B cell (primary cell): ENCODE data around the gene NPAS1. TPM values are rescaled to one million over a fixed set of nuclear protein-coding genes. Genes with fewer than 3 reads are reported as not detected.

Source experiments
- ATAC-seq: fragments of 200-7000 bp; cut with Tn5 transposase; one replicate; pipeline ENCODE4 v1.10.0; 2021; ENCODE audit warnings: low read depth, mild to moderate bottlenecking, moderate number of reproducible peaks, moderate library complexity
- CTCF ChIA-PET: fragments of 350-600 bp; sonication (Branson Sonifier 250); formaldehyde crosslinking; loops from one replicate; lab custom pipeline; 2021; ENCODE audit warnings: antibody characterized with exemption, inconsistent platforms; lab: Charles Lee
- POLR2A ChIA-PET: fragments of 350-600 bp; sonication (Branson Sonifier 250); formaldehyde crosslinking; loops from one replicate; lab custom pipeline; 2021; ENCODE audit warnings: antibody characterized with exemption; lab: Charles Lee
- DNase-seq: peaks from one replicate; pipeline ENCODE4 v3.0.0; 2013
- H2AFZ ChIP-seq: 2 replicates; pipeline ENCODE4 v1.6.1; 2012; ENCODE audit warnings: mild to moderate bottlenecking, low read depth, low read length; ENCODE audit not compliant: insufficient read depth, poor library complexity, severe bottlenecking
- H3K27ac ChIP-seq, 2 donors: 1 replicate in 1 of 2; 2 replicates in 1 of 2; pipeline ENCODE4 v1.5.1; 2012 to 2013; ENCODE audit warnings: low read length in 2 of 2, mild to moderate bottlenecking in 2 of 2, moderate library complexity in 1 of 2
- H3K27me3 ChIP-seq, 4 experiments: fragments of 200-600 bp in 1 of 4; sonication (generic) in 1 of 4; replicated peaks in 1 of 4; 1 replicate in 2 of 4; 2 replicates in 2 of 4; pipeline versions ENCODE4 v1.6.1 to v1.7.0; 2013 to 2016; ENCODE audit warnings: low read length in 3 of 4, mild to moderate bottlenecking in 2 of 4, mixed read lengths in 1 of 4, moderate library complexity in 1 of 4; ENCODE audit not compliant: insufficient read depth in 4 of 4, control insufficient read depth in 3 of 4; ENCODE audit errors: control extremely low read depth in 1 of 4
- H3K36me3 ChIP-seq, 2 experiments: replicated peaks in 1 of 2; 1 replicate in 1 of 2; 2 replicates in 1 of 2; pipeline versions ENCODE4 v1.6.1 to v1.7.1; 2013; ENCODE audit warnings: low read length in 1 of 2; ENCODE audit not compliant: insufficient read depth in 2 of 2, control insufficient read depth in 1 of 2; ENCODE audit errors: control extremely low read depth in 1 of 2, extremely low read depth in 1 of 2
- H3K4me1 ChIP-seq, 2 donors: fragments of 200-600 bp in 1 of 2; sonication (generic) in 1 of 2; 1 replicate in 1 of 2; 2 replicates in 1 of 2; pipeline versions ENCODE4 v1.5.1 to v1.6.1; 2013 to 2017; ENCODE audit warnings: low read length in 2 of 2; ENCODE audit not compliant: control insufficient read depth in 2 of 2, insufficient read depth in 2 of 2
- H3K4me2 ChIP-seq: replicated peaks from 2 replicates; pipeline ENCODE3; 2012; ENCODE audit warnings: mild to moderate bottlenecking, low read depth, low read length; ENCODE audit not compliant: poor library complexity, severe bottlenecking
- H3K4me3 ChIP-seq, 5 experiments: fragments of 200-600 bp in 1 of 5; sonication (generic) in 1 of 5; 1 replicate in 3 of 5; 2 replicates in 2 of 5; pipeline versions ENCODE4 v1.5.1 to v1.7.0; 2011 to 2016; ENCODE audit warnings: low read length in 4 of 5, mild to moderate bottlenecking in 4 of 5, low read depth in 2 of 5, control low read depth in 1 of 5, moderate library complexity in 1 of 5; ENCODE audit not compliant: insufficient read depth in 1 of 5; ENCODE audit errors: control extremely low read depth in 1 of 5, extremely low read depth in 1 of 5
- H3K79me2 ChIP-seq: fragments of 200-600 bp; sonication (generic); one replicate; pipeline ENCODE4 v1.6.0; 2016; ENCODE audit warnings: low read length; ENCODE audit not compliant: control insufficient read depth, insufficient read depth
- H3K9ac ChIP-seq: fragments of 200-600 bp; sonication (generic); 2 replicates; pipeline ENCODE4 v1.6.1; 2017; ENCODE audit warnings: mild to moderate bottlenecking, low read length, moderate library complexity
- H3K9me3 ChIP-seq, 3 donors: one replicate each; pipeline versions ENCODE4 v1.6.1 to v1.7.1; 2013; ENCODE audit warnings: low read length in 2 of 3; ENCODE audit not compliant: control insufficient read depth in 2 of 3, insufficient read depth in 1 of 3; ENCODE audit errors: control extremely low read depth in 1 of 3
- H4K20me1 ChIP-seq: 2 replicates; pipeline ENCODE4 v1.6.0; 2012; ENCODE audit warnings: mild to moderate bottlenecking, low read length; ENCODE audit not compliant: insufficient read depth, control insufficient read depth, poor library complexity, severe bottlenecking
- H3K27ac Mint-ChIP-seq: one replicate; pipeline ENCODE4 v1.8.0; 2021; ENCODE audit warnings: mixed read lengths
- H3K27me3 Mint-ChIP-seq: one replicate; pipeline ENCODE4 v1.8.0; 2021; ENCODE audit warnings: mixed read lengths
- H3K4me1 Mint-ChIP-seq: one replicate; pipeline ENCODE4 v1.8.0; 2021; ENCODE audit warnings: mixed read lengths
- H3K4me3 Mint-ChIP-seq: one replicate; pipeline ENCODE4 v1.8.0; 2021; ENCODE audit warnings: mixed read lengths
- H3K9me3 Mint-ChIP-seq: one replicate; pipeline ENCODE4 v1.8.0; 2022; ENCODE audit warnings: mixed read lengths; ENCODE audit not compliant: insufficient read depth
- CTCF ChIP-seq: fragments of 200-600 bp; IDR thresholded peaks from one replicate; pipeline ENCODE4 v1.8.0; 2022; ENCODE audit warnings: antibody characterized with exemption, mild to moderate bottlenecking
- EZH2 ChIP-seq: IDR thresholded peaks from 2 replicates; pipeline ENCODE4 v1.6.1; 2012; ENCODE audit warnings: borderline replicate concordance, low read depth, mild to moderate bottlenecking, moderate library complexity, low read length; ENCODE audit not compliant: insufficient read depth, poor library complexity, severe bottlenecking
- WGBS: methylation state at CpG from one replicate; pipeline ENCODE4 v1.1.5; 2013; ENCODE audit warnings: missing lambda C conversion rate; ENCODE audit not compliant: insufficient coverage; 5-methylcytosine and 5-hydroxymethylcytosine counted together
- intact Hi-C: fragments of 100-400 bp; cut with micrococcal nuclease; formaldehyde crosslinking; loops from one replicate; pipeline ENCODE4 v1.10.0; 2022
- polyA plus RNA-seq: library from polyadenylated mRNA; depleted of rRNA; stranded (reverse); fragments of >200 nt; gene quantifications from 2 replicates; pipeline ENCODE4 v1.2.3, GENCODE V29; 2012
- total RNA-seq, 2 donors: library from RNA; stranded (reverse); fragments of 120-200 nt in 1 of 2; gene quantifications; 1 replicate in 1 of 2; 2 replicates in 1 of 2; pipeline versions ENCODE4 v1.2.3 to v1.2.4, GENCODE V29; 2013 to 2022

The NPAS1 gene
- total and polyA plus RNA-seq, 2 donors (not counting 1 experiment from before 2014, with no cell fraction given) = 1.1 to 1.7 TPM

- no peak overlapping the region for H3K9ac ChIP-seq
- intact Hi-C loops = no loop called here
- Mint-ChIP-seq H3K4me3 (no peak overlapping the region), H3K4me1 (peaks cover 9% of the 10 kb centered on the region), H3K27ac (no peak overlapping the region), H3K9me3 (no peaks in the 10 kb centered on the region), H3K27me3 (no peaks in the 10 kb centered on the region)
- H3K4me3 ChIP-seq = no peak overlapping the region
- peaks cover 0 to 20% of the 10 kb centered on the region in 2 experiments for H3K36me3 ChIP-seq
- TF ChIP-seq EZH2 = no peak
- TF ChIP-seq CTCF = no peak
- ATAC-seq (no peak), DNase-seq (no peak)
- POLR2A ChIA-PET = no interaction called here
- CTCF ChIA-PET = interaction anchor here (1.7 to 1.9 kb wide), 2 partner anchors 27 to 235 kb away, joined by 4 to 5 read pairs; no protein-coding TSS in a partner anchor
- no peaks in the 10 kb centered on the region for H4K20me1 ChIP-seq
- H3K4me1 ChIP-seq = peaks cover 6 to 9% of the 10 kb centered on the region in 2 donors
- H3K79me2 ChIP-seq = no peaks in the 10 kb centered on the region
- no peak overlapping the region for H2AFZ ChIP-seq
- H3K4me2 ChIP-seq = no peak overlapping the region
- 97% methylated on average over 12 of the region's 14 CpGs for WGBS
- no peak overlapping the region for H3K27ac ChIP-seq
- no peaks in the 10 kb centered on the region for H3K9me3 ChIP-seq
- no peaks in the 10 kb centered on the region for H3K27me3 ChIP-seq
These were observed 33.9 kb upstream of the NPAS1 start for GRCh38 chr19:46985542-46986415.
